ENCODE data around the gene PSMB7. TPM values are rescaled to one million over a fixed set of nuclear protein-coding genes. Genes with fewer than 3 reads are reported as not detected.

PSMB7 gene
- total RNA-seq, 3 donors from 2014 or later (not counting 1 experiment from before 2014, with no cell fraction given) = 75.6 to 75.9 (median 75.8) TPM

DNA sequence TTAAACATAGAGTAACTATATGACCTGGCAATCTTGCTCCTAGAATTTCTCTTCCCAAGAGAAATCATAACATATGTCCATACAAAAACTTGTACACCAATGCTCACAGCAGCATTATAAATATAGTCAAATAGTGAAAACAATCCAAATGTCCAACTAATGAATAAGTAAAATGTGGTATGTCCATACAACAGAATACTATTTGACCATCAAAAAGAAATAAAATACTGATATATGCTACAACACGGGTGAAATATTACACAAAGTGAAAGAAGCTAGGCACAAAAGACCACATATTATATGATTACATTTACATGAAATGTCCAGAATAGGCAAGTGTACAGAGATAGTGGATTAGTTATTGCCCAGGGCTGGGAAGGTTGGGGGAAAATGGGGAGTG is 41.4 kb downstream of the PSMB7 start:
- Mint-ChIP-seq H3K4me1 (peaks cover 54 to 64% of the 10 kb centered on the region in 2 donors), H3K36me3 (no peaks in the 10 kb centered on the region), H3K27me3 (ENCODE audit: low read depth in 2 of 2) (no peaks in the 10 kb centered on the region), H3K27ac (no peak overlapping the region), H3K4me3 (no peak overlapping the region), H3K9me3 (no peaks in the 10 kb centered on the region)
- Histone ChIP-seq H3K4me3 (ENCODE audit: low read length) (no peak overlapping the region), H3K27me3 (ENCODE audit: control insufficient read depth, insufficient read depth, low read length) (no peaks in the 10 kb centered on the region), H3K36me3 (ENCODE audit: control insufficient read depth, insufficient read depth, low read length) (peaks cover 2% of the 10 kb centered on the region), H3K4me1 (ENCODE audit: control insufficient read depth, insufficient read depth, low read length) (no peaks in the 10 kb centered on the region), H3K9me3 (ENCODE audit: control insufficient read depth, insufficient read depth, low read length) (no peaks in the 10 kb centered on the region), H3K27ac (ENCODE audit: low read length) (no peak overlapping the region)
- DNase-seq (no peak), ATAC-seq (no peak)
- TF ChIP-seq, protein P1, sequence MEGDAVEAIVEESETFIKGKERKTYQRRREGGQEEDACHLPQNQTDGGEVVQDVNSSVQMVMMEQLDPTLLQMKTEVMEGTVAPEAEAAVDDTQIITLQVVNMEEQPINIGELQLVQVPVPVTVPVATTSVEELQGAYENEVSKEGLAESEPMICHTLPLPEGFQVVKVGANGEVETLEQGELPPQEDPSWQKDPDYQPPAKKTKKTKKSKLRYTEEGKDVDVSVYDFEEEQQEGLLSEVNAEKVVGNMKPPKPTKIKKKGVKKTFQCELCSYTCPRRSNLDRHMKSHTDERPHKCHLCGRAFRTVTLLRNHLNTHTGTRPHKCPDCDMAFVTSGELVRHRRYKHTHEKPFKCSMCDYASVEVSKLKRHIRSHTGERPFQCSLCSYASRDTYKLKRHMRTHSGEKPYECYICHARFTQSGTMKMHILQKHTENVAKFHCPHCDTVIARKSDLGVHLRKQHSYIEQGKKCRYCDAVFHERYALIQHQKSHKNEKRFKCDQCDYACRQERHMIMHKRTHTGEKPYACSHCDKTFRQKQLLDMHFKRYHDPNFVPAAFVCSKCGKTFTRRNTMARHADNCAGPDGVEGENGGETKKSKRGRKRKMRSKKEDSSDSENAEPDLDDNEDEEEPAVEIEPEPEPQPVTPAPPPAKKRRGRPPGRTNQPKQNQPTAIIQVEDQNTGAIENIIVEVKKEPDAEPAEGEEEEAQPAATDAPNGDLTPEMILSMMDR (IDR thresholded peaks at IDR 0.05) = no peak
- intact Hi-C loops (cut with micrococcal nuclease) = no loop called here
- WGBS (ENCODE audit: insufficient coverage) = no CpG with 5 or more reads among the region's 1 CpG

DNA sequence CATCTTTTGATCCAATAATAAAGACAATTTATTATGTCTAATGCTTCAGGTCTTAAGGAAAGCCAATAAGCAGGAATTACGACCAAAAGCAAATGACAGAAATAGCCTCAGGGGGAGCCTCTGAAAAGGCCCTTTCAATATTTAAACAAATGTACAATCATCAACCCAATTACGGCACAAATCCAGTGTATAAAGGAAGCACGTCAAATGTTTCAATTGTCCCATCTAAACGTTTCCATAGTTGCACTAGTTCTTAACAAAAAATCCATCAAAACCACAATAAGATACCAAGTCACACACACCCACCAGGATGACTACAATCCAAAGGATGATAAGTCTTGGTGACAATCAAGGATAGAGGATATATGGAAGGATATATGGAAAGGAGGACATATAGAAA is 41.9 kb downstream of the PSMB7 start:
- no peak overlapping the region for H3K27ac Mint-ChIP-seq
- ATAC-seq (no peak), DNase-seq (no peak)
- intact Hi-C loops (cut with micrococcal nuclease) = no loop called here
- no peaks in the 10 kb centered on the region for H3K4me1 ChIP-seq (ENCODE audit: control insufficient read depth, insufficient read depth, low read length)
- no peaks in the 10 kb centered on the region for H3K9me3 ChIP-seq (ENCODE audit: control insufficient read depth, insufficient read depth, low read length)
- H3K36me3 Mint-ChIP-seq = no peaks in the 10 kb centered on the region
- TF ChIP-seq, protein P1 (IDR thresholded peaks at IDR 0.05) = no peak
- H3K4me3 ChIP-seq (ENCODE audit: low read length) = no peak overlapping the region
- H3K27me3 ChIP-seq (ENCODE audit: control insufficient read depth, insufficient read depth, low read length) = no peaks in the 10 kb centered on the region
- H3K36me3 ChIP-seq (ENCODE audit: control insufficient read depth, insufficient read depth, low read length) = peaks cover 2% of the 10 kb centered on the region
- WGBS (ENCODE audit: insufficient coverage) = 95% methylated on average over 4 of the region's 4 CpGs
- no peaks in the 10 kb centered on the region for H3K9me3 Mint-ChIP-seq
- peaks cover 54 to 68% of the 10 kb centered on the region in 2 donors for H3K4me1 Mint-ChIP-seq
- no peaks in the 10 kb centered on the region for H3K27me3 Mint-ChIP-seq (ENCODE audit: low read depth in 2 of 2)
- H3K4me3 Mint-ChIP-seq = no peak overlapping the region
- H3K27ac ChIP-seq (ENCODE audit: low read length) = no peak overlapping the region

DNA sequence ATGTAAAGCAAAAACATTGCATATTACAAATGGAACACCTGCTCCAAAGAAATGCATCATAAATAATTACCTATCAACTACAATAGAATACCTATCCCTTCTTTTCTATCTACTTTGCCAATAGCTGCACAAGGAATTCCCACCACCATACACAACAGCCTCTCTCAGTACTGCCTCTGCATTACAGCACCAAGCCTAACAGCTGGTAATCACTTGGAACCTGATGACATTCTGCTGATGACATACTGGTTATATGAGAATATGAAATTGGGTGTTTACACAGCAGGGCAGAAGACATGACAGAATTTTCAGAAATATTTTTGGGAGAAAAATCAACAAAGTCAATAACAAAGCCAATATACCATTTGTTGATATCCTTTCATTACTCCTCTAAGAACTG is 43.2 kb downstream of the PSMB7 start:
- Mint-ChIP-seq H3K27ac (peak overlapping the region in 1 of 2 donors; percentile 33), H3K36me3 (no peaks in the 10 kb centered on the region), H3K27me3 (ENCODE audit: low read depth in 2 of 2) (no peaks in the 10 kb centered on the region), H3K4me1 (peaks cover 58 to 68% of the 10 kb centered on the region in 2 donors), H3K4me3 (no peak overlapping the region), H3K9me3 (no peaks in the 10 kb centered on the region)
- intact Hi-C loops (cut with micrococcal nuclease) = no loop called here
- TF ChIP-seq, protein P1 (IDR thresholded peaks at IDR 0.05) = no peak
- H3K4me3 ChIP-seq (ENCODE audit: low read length) = no peak overlapping the region
- peaks cover 2% of the 10 kb centered on the region for H3K36me3 ChIP-seq (ENCODE audit: control insufficient read depth, insufficient read depth, low read length)
- no peak overlapping the region for H3K27ac ChIP-seq (ENCODE audit: low read length)
- ATAC-seq = no peak
- DNase-seq = no peak
- no peaks in the 10 kb centered on the region for H3K27me3 ChIP-seq (ENCODE audit: control insufficient read depth, insufficient read depth, low read length)
- H3K4me1 ChIP-seq (ENCODE audit: control insufficient read depth, insufficient read depth, low read length) = no peaks in the 10 kb centered on the region
- H3K9me3 ChIP-seq (ENCODE audit: control insufficient read depth, insufficient read depth, low read length) = no peaks in the 10 kb centered on the region

DNA sequence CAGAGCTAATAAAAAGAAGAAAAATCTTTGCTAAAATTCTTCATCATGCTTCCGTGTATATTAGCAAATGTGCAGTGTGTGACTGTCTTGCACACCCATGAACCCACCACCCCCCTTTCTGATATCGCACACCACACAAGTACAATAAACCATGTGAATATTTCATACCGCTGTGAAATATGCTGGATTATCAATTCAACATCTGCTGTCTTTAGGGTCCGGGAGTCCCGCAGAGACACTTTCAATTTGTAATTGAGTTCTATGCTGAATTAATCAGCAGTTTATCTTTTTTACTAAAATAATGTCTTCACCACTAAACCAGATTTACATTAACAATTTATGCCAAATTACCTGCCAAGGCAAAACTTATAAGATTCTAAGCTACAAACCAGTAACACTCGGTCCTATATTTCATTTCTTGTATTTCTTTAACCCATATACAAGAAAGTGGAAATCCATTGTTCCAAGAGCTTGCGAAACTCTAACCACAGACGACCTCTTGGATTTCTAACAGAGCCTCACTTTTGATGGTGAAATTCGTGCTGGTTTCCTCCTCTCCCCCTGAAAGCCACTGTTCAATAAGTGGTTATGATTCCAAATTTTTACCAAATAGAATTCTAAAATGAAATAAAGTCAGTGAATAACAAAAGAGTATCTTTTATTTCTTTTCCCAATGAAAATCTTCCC is 44.2 kb downstream of the PSMB7 start:
- Histone ChIP-seq H3K4me1 (ENCODE audit: control insufficient read depth, insufficient read depth, low read length) (no peaks in the 10 kb centered on the region), H3K27me3 (ENCODE audit: control insufficient read depth, insufficient read depth, low read length) (no peaks in the 10 kb centered on the region), H3K27ac (ENCODE audit: low read length) (no peak overlapping the region), H3K4me3 (ENCODE audit: low read length) (no peak overlapping the region), H3K36me3 (ENCODE audit: control insufficient read depth, insufficient read depth, low read length) (peaks cover 2% of the 10 kb centered on the region), H3K9me3 (ENCODE audit: control insufficient read depth, insufficient read depth, low read length) (no peaks in the 10 kb centered on the region)
- Mint-ChIP-seq H3K36me3 (no peaks in the 10 kb centered on the region), H3K4me3 (no peak overlapping the region), H3K9me3 (no peaks in the 10 kb centered on the region), H3K4me1 (peaks cover 56 to 64% of the 10 kb centered on the region in 2 donors), H3K27me3 (ENCODE audit: low read depth in 2 of 2) (no peaks in the 10 kb centered on the region), H3K27ac (no peak overlapping the region)
- ATAC-seq (no peak), DNase-seq (no peak)
- intact Hi-C loops (cut with micrococcal nuclease) = no loop called here
- 91% methylated on average over 8 of the region's 9 CpGs for WGBS (ENCODE audit: insufficient coverage)
- TF ChIP-seq, protein P1 (IDR thresholded peaks at IDR 0.05) = no peak

Data from natural killer cell (primary cell).